ENCODE results near the gene HOXC6.
A peak's percentile ranks its signal among the peaks of the same experiment; 100 is the strongest.

- TF ChIP-seq CREB1 (CRISPR knock-in tag; IDR thresholded peaks at IDR 0.05; ENCODE audit: low read depth), result no peak
- TF ChIP-seq CTCF (conservative IDR thresholded peaks at IDR 0.05; ENCODE audit: low read depth in 2 of 2), result no peak
- TF ChIP-seq JUNB (IDR thresholded peaks at IDR 0.05; ENCODE audit: unreplicated experiment), result no peak
- TF ChIP-seq EZH2 (IDR thresholded peaks at IDR 0.05; ENCODE audit: low read depth, unreplicated experiment), result peak; percentile 33
- no peak for TF ChIP-seq POLR2AphosphoS5 (IDR thresholded peaks at IDR 0.05; ENCODE audit: low read depth)
Observed at GRCh38 chr12:54044425-54045103, 16.3 kb downstream of the HOXC6 start.

Data from GM23338 (cell line).